SK-N-SH treated with all-trans-retinoic acid at 6 μM for 48 hours (cell line): ENCODE data around the gene DESI1.
"Not testable (repeated sequence)": the region's sequence is repeated elsewhere in the genome, so short reads cannot be mapped to it uniquely, and the experiment has no call there.

Source experiments
- ARNTL ChIP-seq: fragments of 450-650 bp; formaldehyde crosslinking; IDR thresholded peaks from 2 replicates; pipeline ENCODE4 v1.5.0; 2020; ENCODE audit warnings: low read depth, mild to moderate bottlenecking, moderate library complexity, borderline replicate concordance
- CREB5 ChIP-seq: fragments of 250-450 bp; sonication (Bioruptor Pico); IDR thresholded peaks from 2 replicates; pipeline ENCODE4 v1.5.1; 2020; ENCODE audit warnings: low read depth, mild to moderate bottlenecking, moderate library complexity
- ESRRG ChIP-seq: fragments of 250-450 bp; sonication (Bioruptor Pico); IDR thresholded peaks from 2 replicates; pipeline ENCODE4 v1.6.1; 2021; ENCODE audit warnings: mild to moderate bottlenecking
- GLIS3 ChIP-seq: fragments of 250-450 bp; sonication (Bioruptor Pico); IDR thresholded peaks from 2 replicates; pipeline ENCODE4 v1.5.0; 2020; ENCODE audit warnings: mild to moderate bottlenecking, moderate library complexity
- PATZ1 ChIP-seq: fragments of 250-450 bp; sonication (Bioruptor Pico); IDR thresholded peaks from 2 replicates; pipeline ENCODE4 v1.8.0; 2020; ENCODE audit warnings: mild to moderate bottlenecking, moderate library complexity, borderline replicate concordance
- RARB ChIP-seq: fragments of 250-450 bp; sonication (Bioruptor Pico); IDR thresholded peaks from 2 replicates; pipeline ENCODE4 v1.8.0; 2021; ENCODE audit warnings: mild to moderate bottlenecking, moderate library complexity
- SNAI2 ChIP-seq: fragments of 250-450 bp; sonication (Bioruptor Pico); IDR thresholded peaks from 2 replicates; pipeline ENCODE4 v1.5.0; 2020; ENCODE audit warnings: mild to moderate bottlenecking, moderate library complexity
- ZFP3 ChIP-seq: fragments of 250-450 bp; sonication (Bioruptor Pico); IDR thresholded peaks from 2 replicates; pipeline ENCODE4 v1.5.0; 2020; ENCODE audit warnings: mild to moderate bottlenecking, moderate library complexity
- ZFP30 ChIP-seq: fragments of 450-650 bp; formaldehyde crosslinking; IDR thresholded peaks from 2 replicates; pipeline ENCODE4 v1.5.0; 2022; ENCODE audit warnings: mild to moderate bottlenecking, moderate library complexity
- ZNF565 ChIP-seq: fragments of 450-650 bp; formaldehyde crosslinking; conservative IDR thresholded peaks from 2 replicates; pipeline ENCODE4 v1.5.0; 2020; ENCODE audit warnings: low read depth, mild to moderate bottlenecking, moderate library complexity
- ZNF70 ChIP-seq: fragments of 450-650 bp; formaldehyde crosslinking; IDR thresholded peaks from 2 replicates; pipeline ENCODE4 v1.5.0; 2020; ENCODE audit warnings: mild to moderate bottlenecking, moderate library complexity

- not testable (repeated sequence) for TF ChIP-seq PATZ1; ESRRG (CRISPR knock-in tag); RARB (CRISPR knock-in tag); ARNTL (CRISPR knock-in tag); ZNF565 (CRISPR knock-in tag); CREB5 (CRISPR knock-in tag); ZFP3 (CRISPR knock-in tag); ZFP30 (CRISPR knock-in tag); ZNF70 (CRISPR knock-in tag); GLIS3 (CRISPR knock-in tag); SNAI2 (CRISPR knock-in tag)
These were observed 42.8 kb upstream of the DESI1 start for GRCh38 chr22:41663594-41663993.
